Measurements from ENCODE around the gene TMEM39A. TPM values are rescaled to one million over a fixed set of nuclear protein-coding genes. Genes with fewer than 3 reads are reported as not detected.
A peak's percentile ranks its signal among the peaks of the same experiment; 100 is the strongest.

TMEM39A gene
- polyA plus RNA-seq, 1 of the 3 experiments (the other 2 are of a cell fraction) = 13.2 TPM

- Histone ChIP-seq H3F3A (replicated peaks; ENCODE audit: insufficient read depth) (peaks cover 8% of the 10 kb centered on the region), H3K36me3 (replicated peaks in 1 of 2; ENCODE audit: control insufficient read depth in 1 of 2, insufficient read depth in 2 of 2, low read length in 1 of 2) (peaks cover 72 to 83% of the 10 kb centered on the region in 2 experiments), H3K27me3 (ENCODE audit: insufficient read depth) (no peaks in the 10 kb centered on the region), H3K4me2 (no peak overlapping the region), H3K4me3 (ENCODE audit: low read depth in 2 of 2, low read length in 1 of 2) (no peak overlapping the region), H3K4me1 (ENCODE audit: control insufficient read depth in 1 of 2, insufficient read depth in 2 of 2, low read depth in 1 of 2, low read length in 1 of 2) (peaks cover 0 to 7% of the 10 kb centered on the region in 2 experiments; a peak in 2 of 4 replicates), H2AFZ (ENCODE audit: low read depth) (no peak overlapping the region), H3K9ac (no peak overlapping the region), H3K9me3 (no peaks in the 10 kb centered on the region), H3K9me2 (no peaks in the 10 kb centered on the region), H3K79me2 (ENCODE audit: insufficient read depth) (peaks cover 8% of the 10 kb centered on the region; the same call in 1 of the 2 replicates), H4K20me1 (ENCODE audit: insufficient read depth) (no peaks in the 10 kb centered on the region), H3K27ac (ENCODE audit: low read depth in 2 of 2, low read length in 1 of 2) (no peak overlapping the region; a peak in 1 of 4 replicates)
- CTCF ChIA-PET = interaction anchor here (0.7 kb wide), 1 partner anchor 195 kb away, joined by 3 read pairs; no protein-coding TSS in a partner anchor
- POLR2A ChIA-PET = no interaction called here
- 85% methylated on average over 1 of the region's 1 CpG for WGBS (ENCODE audit: low lambda C conversion rate)
- TF ChIP-seq GABPA (IDR thresholded peaks at IDR 0.05; ENCODE audit: low read depth) = no peak
- TF ChIP-seq SIN3A (IDR thresholded peaks at IDR 0.05; ENCODE audit: borderline replicate concordance, low read depth, low read length) = no peak
- no peak for TF ChIP-seq EZH2phosphoT487 (IDR thresholded peaks at IDR 0.05; ENCODE audit: borderline replicate concordance, low read depth)
- no peak for TF ChIP-seq RFX5 (IDR thresholded peaks at IDR 0.05; ENCODE audit: low read length)
- TF ChIP-seq NRF1 (IDR thresholded peaks at IDR 0.05; ENCODE audit: low read depth, low read length) = no peak
- TF ChIP-seq POLR2AphosphoS5 (IDR thresholded peaks at IDR 0.05; ENCODE audit: low read depth, low read length) = no peak
- TF ChIP-seq RCOR1 (IDR thresholded peaks at IDR 0.05; ENCODE audit: low read length) = no peak
- TF ChIP-seq PBX3 (IDR thresholded peaks at IDR 0.05) = no peak
- no peak for TF ChIP-seq ELF1 (IDR thresholded peaks at IDR 0.05)
- no peak for TF ChIP-seq FOXM1 (IDR thresholded peaks at IDR 0.05; ENCODE audit: low read depth)
- TF ChIP-seq MEF2A (IDR thresholded peaks at IDR 0.05; ENCODE audit: borderline replicate concordance, low read depth) = no peak
- no peak for TF ChIP-seq ZBTB33 (IDR thresholded peaks at IDR 0.05; ENCODE audit: borderline replicate concordance, low read depth)
- TF ChIP-seq EP300 (IDR thresholded peaks at IDR 0.05; ENCODE audit: borderline replicate concordance in 1 of 2, low read depth in 1 of 2, low read length in 1 of 2) = no peak
- DNase-seq = no peak
These were observed 26.4 kb downstream of the TMEM39A start for GRCh38 chr3:119436977-119437376.

- no peaks in the 10 kb centered on the region for H3K9me3 ChIP-seq
- no peaks in the 10 kb centered on the region for H4K20me1 ChIP-seq (ENCODE audit: insufficient read depth)
- H3K4me3 ChIP-seq (ENCODE audit: low read depth in 2 of 2, low read length in 1 of 2) = no peak overlapping the region
- H3K9me2 ChIP-seq = no peaks in the 10 kb centered on the region
- ChIA-PET POLR2A (no interaction called here), CTCF (interaction anchor here (0.8 to 2.0 kb wide), 5 partner anchors 10 to 247 kb away, joined by 3 to 5 read pairs (median 3); no protein-coding TSS in a partner anchor)
- H3F3A ChIP-seq (replicated peaks; ENCODE audit: insufficient read depth) = peaks cover 8% of the 10 kb centered on the region
- H3K4me2 ChIP-seq = no peak overlapping the region
- peak; percentile 37 for DNase-seq
- H2AFZ ChIP-seq (ENCODE audit: low read depth) = no peak overlapping the region
- no peaks in the 10 kb centered on the region for H3K27me3 ChIP-seq (ENCODE audit: insufficient read depth)
- no peak overlapping the region for H3K9ac ChIP-seq
- peaks cover 0 to 7% of the 10 kb centered on the region in 2 experiments; a peak in 2 of 4 replicates for H3K4me1 ChIP-seq (ENCODE audit: control insufficient read depth in 1 of 2, insufficient read depth in 2 of 2, low read depth in 1 of 2, low read length in 1 of 2)
- H3K36me3 ChIP-seq (replicated peaks in 1 of 2; ENCODE audit: control insufficient read depth in 1 of 2, insufficient read depth in 2 of 2, low read length in 1 of 2) = peaks cover 89 to 90% of the 10 kb centered on the region in 2 experiments
- H3K27ac ChIP-seq (ENCODE audit: low read depth in 2 of 2, low read length in 1 of 2) = peak overlapping the region in 1 of 2 experiments; percentile 89; a peak in 2 of 4 replicates
- H3K79me2 ChIP-seq (ENCODE audit: insufficient read depth) = peaks cover 5% of the 10 kb centered on the region; the same call in 1 of the 2 replicates
- TF ChIP-seq GATA2 (CRISPR knock-in tag; IDR thresholded peaks at IDR 0.05) (peak; percentile 86), CHD2 (IDR thresholded peaks at IDR 0.05; ENCODE audit: low read length, partially characterized antibody) (peak; percentile 42), TAF1 (IDR thresholded peaks at IDR 0.05; ENCODE audit: borderline replicate concordance, low read depth, low read length) (no peak), RCOR1 (IDR thresholded peaks at IDR 0.05; ENCODE audit: low read length) (peak; percentile 47; the same call in 1 of the 2 replicates), MXI1 (IDR thresholded peaks at IDR 0.05; ENCODE audit: low read depth, low read length) (peak; percentile 63; the same call in 1 of the 2 replicates), EP300 (IDR thresholded peaks at IDR 0.05; ENCODE audit: borderline replicate concordance in 1 of 2, low read depth in 1 of 2, low read length in 1 of 2) (peak in 1 of 2 experiments; percentile 61; a peak in 1 of 4 replicates), SMC3 (IDR thresholded peaks at IDR 0.05; ENCODE audit: low read depth, low read length) (no peak), RAD21 (IDR thresholded peaks at IDR 0.05; ENCODE audit: low read length) (peak; percentile 49)
- WGBS (ENCODE audit: low lambda C conversion rate) = 70% methylated on average over 4 of the region's 4 CpGs
These were observed 28.7 kb downstream of the TMEM39A start for GRCh38 chr3:119434703-119435102.
